CD4-positive, alpha-beta memory T cell (primary cell): ENCODE data around the gene CSF1R. TPM values are rescaled to one million over a fixed set of nuclear protein-coding genes. Genes with fewer than 3 reads are reported as not detected.
A peak's percentile ranks its signal among the peaks of the same experiment; 100 is the strongest.

Experiments used
- CTCF ChIA-PET: fragments of 350-600 bp; sonication (Branson Sonifier 250); formaldehyde crosslinking; loops from one replicate; lab custom pipeline; 2021; ENCODE audit warnings: inconsistent platforms; ENCODE audit not compliant: partially characterized antibody; lab: Charles Lee
- POLR2A ChIA-PET: fragments of 350-600 bp; sonication (Branson Sonifier 250); formaldehyde crosslinking; loops from one replicate; lab custom pipeline; 2021; ENCODE audit not compliant: partially characterized antibody; lab: Charles Lee
- DNase-seq, 5 donors: peaks; one replicate each; pipeline versions ENCODE4 v3.0.0 to v3.0.0-alpha.2; 2020 to 2022; ENCODE audit warnings: mixed read lengths in 1 of 5
- H3K27ac ChIP-seq: one replicate; pipeline ENCODE4 v1.7.0; 2013; ENCODE audit warnings: low read depth, low read length
- H3K27me3 ChIP-seq: 2 replicates; pipeline ENCODE4 v1.7.0; 2013; ENCODE audit warnings: mild to moderate bottlenecking, low read length, moderate library complexity; ENCODE audit not compliant: insufficient read depth
- H3K36me3 ChIP-seq: 2 replicates; pipeline ENCODE4 v1.7.0; 2013; ENCODE audit warnings: mild to moderate bottlenecking, low read length, moderate library complexity; ENCODE audit not compliant: insufficient read depth
- H3K4me1 ChIP-seq: 2 replicates; pipeline ENCODE4 v1.7.0; 2013; ENCODE audit warnings: mild to moderate bottlenecking, low read length, moderate library complexity; ENCODE audit not compliant: insufficient read depth
- H3K4me3 ChIP-seq, 2 donors: one replicate each; pipeline ENCODE4 v1.7.0; 2013; ENCODE audit warnings: low read length in 2 of 2, mild to moderate bottlenecking in 1 of 2
- H3K9me3 ChIP-seq, 2 donors: one replicate each; pipeline ENCODE4 v1.7.0; 2013; ENCODE audit warnings: low read length in 2 of 2, control low read depth in 1 of 2; ENCODE audit not compliant: control insufficient read depth in 1 of 2
- H3K27ac Mint-ChIP-seq, 7 donors: one replicate each; pipeline ENCODE4 v1.8.0; 2020 to 2021; ENCODE audit warnings: mixed read lengths in 7 of 7, mild to moderate bottlenecking in 6 of 7, inconsistent platforms in 3 of 7, moderate library complexity in 3 of 7
- H3K27me3 Mint-ChIP-seq, 2 donors: one replicate each; pipeline ENCODE4 v1.8.0; 2020 to 2021; ENCODE audit warnings: mixed read lengths in 2 of 2
- H3K36me3 Mint-ChIP-seq, 2 donors: one replicate each; pipeline ENCODE4 v1.8.0; 2020 to 2021; ENCODE audit warnings: mixed read lengths in 2 of 2, inconsistent platforms in 1 of 2, mild to moderate bottlenecking in 1 of 2
- H3K4me1 Mint-ChIP-seq, 4 donors: one replicate each; pipeline ENCODE4 v1.8.0; 2020 to 2021; ENCODE audit warnings: mixed read lengths in 4 of 4, mild to moderate bottlenecking in 1 of 4
- H3K4me3 Mint-ChIP-seq, 8 donors: one replicate each; pipeline ENCODE4 v1.8.0; 2020 to 2021; ENCODE audit warnings: mixed read lengths in 8 of 8, mild to moderate bottlenecking in 7 of 8, moderate library complexity in 6 of 8, inconsistent platforms in 3 of 8
- H3K9me3 Mint-ChIP-seq, 8 donors: one replicate each; pipeline ENCODE4 v1.8.0; 2020 to 2021; ENCODE audit warnings: mixed read lengths in 8 of 8, mild to moderate bottlenecking in 5 of 8, inconsistent platforms in 3 of 8, moderate library complexity in 1 of 8
- intact Hi-C: fragments of 100-400 bp; cut with micrococcal nuclease; formaldehyde crosslinking; loops from one replicate; pipeline ENCODE4 v1.15.1; 2023
- polyA plus RNA-seq, 2 donors: library from polyadenylated mRNA; unstranded; fragments of 300-500 nt; fragmentation: Illumina TruSeq; gene quantifications; one replicate each; pipeline ENCODE4 v1.2.3, GENCODE V29; 2021
- total RNA-seq, 2 experiments: library from RNA; stranded (reverse); gene quantifications; one replicate each; pipeline ENCODE4 v1.2.3, GENCODE V29; 2021

Gene CSF1R
- total and polyA plus RNA-seq, 4 experiments from 2014 or later: 0.04 to 2.9 (median 1.3) TPM

DNA sequence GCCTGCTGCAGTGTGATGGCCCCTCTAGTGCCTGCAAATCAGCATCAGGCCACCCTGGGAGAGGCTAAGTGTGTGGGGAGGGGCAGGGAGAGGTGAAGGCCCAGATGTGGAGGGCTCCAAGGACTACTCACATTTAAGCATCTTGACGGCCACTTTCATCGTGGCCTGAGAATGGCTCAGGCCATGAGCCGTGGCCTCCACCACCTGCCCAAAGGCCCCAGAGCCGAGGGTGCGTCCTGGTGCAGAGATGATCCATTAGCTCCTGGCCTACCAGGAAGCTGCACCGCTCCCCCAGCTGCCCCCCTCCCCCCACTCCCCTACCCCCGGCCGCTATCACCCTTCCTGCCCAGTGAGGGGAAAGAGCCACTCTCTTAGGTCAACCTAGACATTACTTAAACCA lies 38.2 kb upstream of the CSF1R start:
- Histone ChIP-seq H3K4me1 (no peaks in the 10 kb centered on the region), H3K9me3 (no peaks in the 10 kb centered on the region), H3K27ac (no peak overlapping the region), H3K36me3 (no peaks in the 10 kb centered on the region), H3K27me3 (no peaks in the 10 kb centered on the region), H3K4me3 (no peak overlapping the region)
- no peaks in the 10 kb centered on the region for H3K4me1 Mint-ChIP-seq
- intact Hi-C loops: no loop called here
- no peak overlapping the region for H3K4me3 Mint-ChIP-seq
- no peak for DNase-seq
- ChIA-PET CTCF (no interaction called here), POLR2A (no interaction called here)
- no peaks in the 10 kb centered on the region for H3K36me3 Mint-ChIP-seq
- peaks cover 0 to 2% of the 10 kb centered on the region in 2 donors for H3K27me3 Mint-ChIP-seq
- no peaks in the 10 kb centered on the region for H3K9me3 Mint-ChIP-seq
- no peak overlapping the region for H3K27ac Mint-ChIP-seq

- Mint-ChIP-seq H3K9me3 (no peaks in the 10 kb centered on the region), H3K27me3 (peaks cover 0 to 2% of the 10 kb centered on the region in 2 donors), H3K4me3 (no peak overlapping the region), H3K27ac (no peak overlapping the region), H3K4me1 (no peaks in the 10 kb centered on the region), H3K36me3 (no peaks in the 10 kb centered on the region)
- Histone ChIP-seq H3K9me3 (no peaks in the 10 kb centered on the region), H3K4me1 (no peaks in the 10 kb centered on the region), H3K27me3 (no peaks in the 10 kb centered on the region), H3K36me3 (no peaks in the 10 kb centered on the region), H3K27ac (no peak overlapping the region), H3K4me3 (no peak overlapping the region)
- intact Hi-C loops: no loop called here
- CTCF ChIA-PET: no interaction called here
- no peak for DNase-seq
- POLR2A ChIA-PET: no interaction called here
Observed at GRCh38 chr5:150124111-150124557, 37.8 kb upstream of the CSF1R start.

DNA sequence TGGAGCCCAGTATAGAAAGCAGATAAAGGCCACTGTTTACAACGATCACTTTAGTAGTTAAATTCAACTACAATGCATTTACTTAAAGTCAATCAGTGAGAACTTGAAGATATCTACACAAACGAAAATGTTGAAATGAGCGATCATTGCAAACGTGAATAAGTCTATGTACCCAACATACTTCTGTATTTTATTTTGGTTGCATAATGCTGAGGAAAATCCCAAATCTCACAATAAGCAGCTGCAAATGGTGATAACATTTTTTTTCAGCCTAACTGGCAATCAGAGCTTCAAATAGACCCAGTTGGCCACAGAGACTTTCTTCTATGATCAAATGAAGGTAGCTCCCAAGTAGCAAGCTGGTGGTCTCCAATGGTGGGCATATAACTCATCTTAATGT lies 37.2 kb upstream of the CSF1R start:
- peaks cover 0 to 2% of the 10 kb centered on the region in 2 donors for H3K27me3 Mint-ChIP-seq
- intact Hi-C loops: no loop called here

DNA sequence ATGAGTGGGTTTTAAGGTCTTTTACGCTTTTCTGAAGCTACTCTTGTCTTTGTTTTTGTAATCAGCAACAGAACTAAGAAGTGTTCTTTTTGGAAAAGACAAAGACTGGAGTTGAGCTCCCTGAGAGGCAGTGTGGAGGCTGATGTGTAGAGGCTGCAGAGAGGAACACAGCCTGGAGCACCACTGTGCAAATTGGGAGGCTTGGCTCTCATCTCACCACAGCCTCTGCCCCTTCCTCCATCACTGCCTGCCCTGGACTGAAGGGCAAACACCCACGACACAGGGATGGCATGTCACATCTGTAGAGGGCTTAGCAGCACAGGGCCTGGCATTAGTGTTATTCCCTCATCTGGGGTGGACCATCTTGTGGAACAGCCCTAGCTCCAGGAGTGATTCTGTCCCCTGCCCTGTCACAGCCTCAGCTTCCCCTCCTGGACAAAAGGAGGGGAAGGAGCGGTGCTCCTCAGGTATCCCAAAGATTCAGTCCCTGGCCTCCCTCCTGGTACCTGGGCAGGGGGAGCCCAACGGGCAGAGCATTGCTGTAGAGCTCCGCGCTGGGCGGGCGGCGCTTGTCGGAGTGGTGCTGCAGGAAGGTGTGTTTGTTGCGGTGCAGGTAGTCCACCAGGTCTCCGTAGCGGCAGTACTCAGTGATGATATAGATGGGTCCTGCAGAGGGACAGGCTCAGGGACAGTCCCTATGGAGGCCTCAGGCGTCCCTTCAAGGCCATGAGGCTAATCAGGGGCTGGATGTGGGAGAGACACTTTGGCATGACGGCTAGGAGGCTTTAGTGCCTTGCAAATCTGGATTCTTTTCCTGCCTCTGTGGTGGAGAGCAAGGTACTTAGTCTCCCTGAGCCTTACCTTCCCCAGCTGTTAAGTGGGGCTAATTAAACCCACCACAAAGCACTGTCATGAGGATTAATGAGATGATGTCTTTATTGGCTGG lies 36.5 kb upstream of the CSF1R start:
- no peak for DNase-seq

More for the DNA sequence above, 37.2 kb upstream of the CSF1R start:
- no peaks in the 10 kb centered on the region for H3K36me3 ChIP-seq
- H3K36me3 Mint-ChIP-seq: no peaks in the 10 kb centered on the region
- no peaks in the 10 kb centered on the region for H3K9me3 ChIP-seq
- no peak overlapping the region for H3K27ac ChIP-seq
- no peaks in the 10 kb centered on the region for H3K27me3 ChIP-seq
- no peak for DNase-seq
- H3K4me1 ChIP-seq: no peaks in the 10 kb centered on the region
- CTCF ChIA-PET: interaction anchor here (0.7 kb wide), 1 partner anchor 11 kb away, joined by 4 read pairs; no protein-coding TSS in a partner anchor
- no peak overlapping the region for H3K27ac Mint-ChIP-seq
- no peaks in the 10 kb centered on the region for H3K9me3 Mint-ChIP-seq
- POLR2A ChIA-PET: no interaction called here
- H3K4me1 Mint-ChIP-seq: no peaks in the 10 kb centered on the region
- H3K4me3 Mint-ChIP-seq: no peak overlapping the region
- no peak overlapping the region for H3K4me3 ChIP-seq

DNA sequence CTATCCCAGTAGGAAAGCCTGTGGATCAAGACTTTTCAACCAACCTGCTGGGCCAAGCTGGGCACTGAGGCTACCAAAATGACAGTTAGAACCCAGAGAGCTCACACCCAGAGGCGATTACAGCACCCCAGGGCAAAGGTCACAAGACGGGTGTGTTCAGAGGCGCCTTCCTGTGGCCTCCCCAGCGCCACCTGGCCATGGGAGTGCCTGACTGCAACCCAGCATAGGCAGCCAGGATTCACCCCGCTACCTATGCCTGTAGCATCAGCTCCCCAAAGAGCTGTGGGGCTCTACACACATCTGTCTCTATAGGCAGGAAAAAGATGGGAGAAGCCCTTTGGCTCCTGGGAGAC lies 35.8 kb upstream of the CSF1R start:
- ChIA-PET CTCF (interaction anchor here (0.8 kb wide), 1 partner anchor 41 kb away, joined by 3 read pairs; no protein-coding TSS in a partner anchor), POLR2A (no interaction called here)
- H3K36me3 Mint-ChIP-seq: no peaks in the 10 kb centered on the region
- H3K4me1 Mint-ChIP-seq: no peaks in the 10 kb centered on the region
- no peaks in the 10 kb centered on the region for H3K9me3 ChIP-seq
- H3K27ac ChIP-seq: no peak overlapping the region
- no peak overlapping the region for H3K27ac Mint-ChIP-seq
- H3K4me3 ChIP-seq: no peak overlapping the region
- intact Hi-C loops: no loop called here
- no peak for DNase-seq
- H3K9me3 Mint-ChIP-seq: no peaks in the 10 kb centered on the region
- H3K27me3 ChIP-seq: no peaks in the 10 kb centered on the region
- H3K27me3 Mint-ChIP-seq: peaks cover 0 to under 1% of the 10 kb centered on the region in 2 donors
- no peak overlapping the region for H3K4me3 Mint-ChIP-seq
- no peaks in the 10 kb centered on the region for H3K4me1 ChIP-seq
- H3K36me3 ChIP-seq: no peaks in the 10 kb centered on the region

More for the DNA sequence above, 36.5 kb upstream of the CSF1R start:
- intact Hi-C loops: no loop called here
- Histone ChIP-seq H3K4me1 (no peaks in the 10 kb centered on the region), H3K4me3 (no peak overlapping the region), H3K36me3 (no peaks in the 10 kb centered on the region), H3K9me3 (no peaks in the 10 kb centered on the region), H3K27ac (no peak overlapping the region), H3K27me3 (no peaks in the 10 kb centered on the region)
- Mint-ChIP-seq H3K9me3 (no peaks in the 10 kb centered on the region), H3K36me3 (no peaks in the 10 kb centered on the region), H3K27ac (no peak overlapping the region), H3K4me1 (no peaks in the 10 kb centered on the region), H3K4me3 (no peak overlapping the region), H3K27me3 (peaks cover 0 to 2% of the 10 kb centered on the region in 2 donors)
- ChIA-PET CTCF (interaction anchor here (0.7 to 0.8 kb wide), 2 partner anchors 12 to 40 kb away, joined by 3 to 4 read pairs; no protein-coding TSS in a partner anchor), POLR2A (no interaction called here)

GRCh38 chr5:150121448-150122157 lies 35.2 kb upstream of the CSF1R start:
- intact Hi-C loops: no loop called here

More at GRCh38 chr5:150121448-150122157, 35.2 kb upstream of the CSF1R start:
- Histone ChIP-seq H3K9me3 (no peaks in the 10 kb centered on the region), H3K36me3 (no peaks in the 10 kb centered on the region), H3K27me3 (no peaks in the 10 kb centered on the region), H3K27ac (no peak overlapping the region), H3K4me1 (no peaks in the 10 kb centered on the region), H3K4me3 (no peak overlapping the region)
- ChIA-PET POLR2A (no interaction called here), CTCF (no interaction called here)
- Mint-ChIP-seq H3K9me3 (no peaks in the 10 kb centered on the region), H3K4me1 (no peaks in the 10 kb centered on the region), H3K27me3 (no peaks in the 10 kb centered on the region), H3K36me3 (no peaks in the 10 kb centered on the region), H3K27ac (peak overlapping the region in 1 of 7 donors; percentile 80), H3K4me3 (no peak overlapping the region)
- no peak for DNase-seq
